ENCODE results near the gene SEZ6. TPM values are rescaled to one million over a fixed set of nuclear protein-coding genes. Genes with fewer than 3 reads are reported as not detected.

SEZ6 gene
- total RNA-seq, 4 donors from 2014 or later: not detected

GRCh38 chr17:28956861-28957260, 49.0 kb downstream of the SEZ6 start:
- DNase-seq: no peak
- intact Hi-C loops (cut with DNase I): no loop called here
- peaks cover 4 to 13% (median 7%) of the 10 kb centered on the region in 3 donors for H3K4me1 ChIP-seq
- 80 to 85% methylated on average over 2 to 3 of the region's 3 CpGs for WGBS, 2 donors
- no peak overlapping the region for H3K4me3 ChIP-seq
- no peaks in the 10 kb centered on the region for H3K27me3 ChIP-seq
- TF ChIP-seq CTCF (IDR thresholded peaks at IDR 0.05): no peak
- TF ChIP-seq POLR2A (IDR thresholded peaks at IDR 0.05): no peak
- no peaks in the 10 kb centered on the region for H3K36me3 ChIP-seq
- no peak overlapping the region for H3K27ac ChIP-seq
- no peaks in the 10 kb centered on the region for H3K9me3 ChIP-seq

- no peaks in the 10 kb centered on the region for H3K27me3 ChIP-seq
- H3K4me3 ChIP-seq: no peak overlapping the region
- 65 to 86% methylated on average over 2 to 7 of the region's 7 CpGs for WGBS, 2 donors
- DNase-seq: no peak
- H3K27ac ChIP-seq: no peak overlapping the region
- H3K4me1 ChIP-seq: peaks cover 4 to 13% (median 7%) of the 10 kb centered on the region in 3 donors
- no peaks in the 10 kb centered on the region for H3K36me3 ChIP-seq
- intact Hi-C loops (cut with DNase I): no loop called here
- no peak for TF ChIP-seq CTCF (IDR thresholded peaks at IDR 0.05)
- no peak for TF ChIP-seq POLR2A (IDR thresholded peaks at IDR 0.05)
- no peaks in the 10 kb centered on the region for H3K9me3 ChIP-seq
These were observed 49.7 kb downstream of the SEZ6 start for GRCh38 chr17:28956112-28956511.

GRCh38 chr17:28955408-28955807, 50.4 kb downstream of the SEZ6 start:
- WGBS, 2 donors: 88 to 92% methylated on average over 3 to 5 of the region's 5 CpGs

GRCh38 chr17:28954886-28955285, 50.9 kb downstream of the SEZ6 start:
- no peak overlapping the region for H3K4me3 ChIP-seq
- H3K27me3 ChIP-seq: no peaks in the 10 kb centered on the region
- no peaks in the 10 kb centered on the region for H3K9me3 ChIP-seq
- TF ChIP-seq POLR2A (IDR thresholded peaks at IDR 0.05) (no peak), CTCF (IDR thresholded peaks at IDR 0.05) (no peak)
- peaks cover 4 to 22% (median 7%) of the 10 kb centered on the region in 3 donors for H3K4me1 ChIP-seq
- no peak overlapping the region for H3K27ac ChIP-seq
- DNase-seq: no peak
- 85 to 92% methylated on average over 2 of the region's 2 CpGs for WGBS, 2 donors
- intact Hi-C loops (cut with DNase I): no loop called here
- H3K36me3 ChIP-seq: no peaks in the 10 kb centered on the region

More at GRCh38 chr17:28955408-28955807, 50.4 kb downstream of the SEZ6 start:
- Histone ChIP-seq H3K27ac (no peak overlapping the region), H3K27me3 (no peaks in the 10 kb centered on the region), H3K36me3 (no peaks in the 10 kb centered on the region), H3K9me3 (no peaks in the 10 kb centered on the region), H3K4me3 (no peak overlapping the region), H3K4me1 (peaks cover 4 to 17% (median 7%) of the 10 kb centered on the region in 3 donors)
- DNase-seq: no peak
- TF ChIP-seq CTCF (IDR thresholded peaks at IDR 0.05) (no peak), POLR2A (IDR thresholded peaks at IDR 0.05) (no peak)
- intact Hi-C loops (cut with DNase I): no loop called here

GRCh38 chr17:28953444-28954118, 52.3 kb downstream of the SEZ6 start:
- Histone ChIP-seq H3K4me3 (no peak overlapping the region), H3K27ac (peak overlapping the region in 1 of 4 donors; percentile 69), H3K27me3 (no peaks in the 10 kb centered on the region), H3K9me3 (no peaks in the 10 kb centered on the region), H3K36me3 (no peaks in the 10 kb centered on the region), H3K4me1 (peaks cover 4 to 27% (median 8%) of the 10 kb centered on the region in 3 donors)
- no peak for DNase-seq
- 10 to 26% methylated on average over 4 to 5 of the region's 5 CpGs for WGBS, 2 donors
- peak; percentile 58 to 90 (median 80) for TF ChIP-seq CTCF (IDR thresholded peaks at IDR 0.05)
- no peak for TF ChIP-seq POLR2A (IDR thresholded peaks at IDR 0.05)
- intact Hi-C loops (cut with DNase I): no loop called here
